HepG2 (cell line): ENCODE results near the gene ABHD13. TPM values are rescaled to one million over a fixed set of nuclear protein-coding genes. Genes with fewer than 3 reads are reported as not detected.

Source experiments
- ATAC-seq: fragments of 200-7000 bp; cut with Tn5 transposase; 3 replicates; pipeline ENCODE4 v1.9.1; 2020; ENCODE audit warnings: mild to moderate bottlenecking, moderate library complexity
- BruUV-seq: library from RNA; stranded (reverse); fragments of 400-500 nt; replicated peaks from 2 replicates; lab custom pipeline; 2021; lab: Mats Ljungman, UMichigan
- CTCF ChIA-PET: fragments of 300-600 bp; formaldehyde crosslinking; extraction: SDS; loops from one replicate; lab custom pipeline; 2021; ENCODE audit warnings: low total read pairs, inconsistent platforms, low intra/inter-chr PET ratio; lab: Yijun Ruan, JAX
- POLR2A ChIA-PET: fragments of 350-600 bp; sonication (Branson Sonifier 250); formaldehyde crosslinking; loops from one replicate; lab custom pipeline; 2020; ENCODE audit warnings: antibody characterized with exemption, inconsistent platforms; lab: Yijun Ruan, JAX
- DNase-seq: peaks from one replicate; pipeline ENCODE4 v3.0.0-alpha.2; 2015; ENCODE audit warnings: low spot score
- FAIRE-seq: peaks from 3 replicates; lab custom pipeline; 2011; peaks lifted over from hg19 to GRCh38; lab: Jason Lieb, UNC
- H2AFZ ChIP-seq: one replicate; pipeline ENCODE4 v1.6.1; 2011; ENCODE audit warnings: low read length, inconsistent platforms
- H3K27ac ChIP-seq: fragments of 300-600 bp; 3 replicates; pipeline ENCODE4 v1.8.0; 2011; ENCODE audit warnings: mixed run types, mild to moderate bottlenecking, mixed read lengths, low read length, inconsistent platforms; ENCODE audit not compliant: insufficient read depth; ENCODE audit errors: extremely low read length
- H3K27me3 ChIP-seq, 2 experiments: fragments of 200-600 bp in 1 of 2; 2 replicates in 1 of 2; 3 replicates in 1 of 2; pipeline versions ENCODE4 v1.6.0 to v1.8.0; 2011; ENCODE audit warnings: low read length in 2 of 2, mild to moderate bottlenecking in 2 of 2, moderate library complexity in 2 of 2, inconsistent platforms in 1 of 2; ENCODE audit not compliant: insufficient read depth in 2 of 2, control insufficient read depth in 1 of 2
- H3K36me3 ChIP-seq, 2 experiments: fragments of 200-600 bp in 1 of 2; replicated peaks in 1 of 2; 2 replicates in 1 of 2; 3 replicates in 1 of 2; pipeline versions ENCODE4 v1.5.1 to v1.8.0; 2011; ENCODE audit warnings: low read length in 2 of 2, inconsistent platforms in 1 of 2; ENCODE audit not compliant: insufficient read depth in 2 of 2, control insufficient read depth in 1 of 2
- H3K4me1 ChIP-seq: 2 replicates; pipeline ENCODE4 v1.5.1; 2012; ENCODE audit warnings: low read length, inconsistent platforms; ENCODE audit not compliant: insufficient read depth
- H3K4me2 ChIP-seq: 2 replicates; pipeline ENCODE4 v1.6.0; 2011; ENCODE audit warnings: low read depth, low read length, inconsistent platforms
- H3K4me3 ChIP-seq, 3 experiments: fragments of 200-600 bp in 1 of 3; sonication (generic), shearing (Covaris generic) in 1 of 3; replicated peaks in 1 of 3; 2 replicates each; pipeline ENCODE4 v1.5.1; 2011 to 2016; ENCODE audit warnings: low read length in 3 of 3, inconsistent platforms in 2 of 3, low read depth in 2 of 3, mild to moderate bottlenecking in 2 of 3, control low read depth in 1 of 3, mixed read lengths in 1 of 3; ENCODE audit not compliant: insufficient read depth in 1 of 3
- H3K79me2 ChIP-seq: one replicate; pipeline ENCODE4 v1.6.1; 2011; ENCODE audit warnings: low read length, inconsistent platforms; ENCODE audit not compliant: insufficient read depth
- H3K9ac ChIP-seq: 2 replicates; pipeline ENCODE4 v1.6.0; 2011; ENCODE audit warnings: mild to moderate bottlenecking, low read depth, low read length, inconsistent platforms; ENCODE audit not compliant: insufficient read depth
- H3K9me3 ChIP-seq: 2 replicates; pipeline ENCODE4 v1.5.1; 2012; ENCODE audit warnings: mild to moderate bottlenecking, low read length
- H4K20me1 ChIP-seq: 2 replicates; pipeline ENCODE4 v1.6.0; 2011; ENCODE audit warnings: inconsistent platforms, mild to moderate bottlenecking, low read length, moderate library complexity; ENCODE audit not compliant: insufficient read depth
- SSRP1 ChIP-seq: IDR thresholded peaks from 2 replicates; pipeline ENCODE4 v1.6.1; 2016; ENCODE audit warnings: control low read depth
- STAT6 ChIP-seq: sonication (generic); formaldehyde crosslinking; IDR thresholded peaks from 2 replicates; pipeline ENCODE4 v1.4.0; 2020; ENCODE audit warnings: missing genetic modification reagents, mild to moderate bottlenecking, borderline replicate concordance
- ZNF547 ChIP-seq: sonication (generic); formaldehyde crosslinking; IDR thresholded peaks from 2 replicates; pipeline ENCODE4 v1.5.1; 2020; ENCODE audit warnings: mild to moderate bottlenecking, missing genetic modification reagents
- ZNF691 ChIP-seq: sonication (generic); formaldehyde crosslinking; IDR thresholded peaks from 2 replicates; pipeline ENCODE4 v1.4.0; 2020; ENCODE audit warnings: missing genetic modification reagents, low read depth, mild to moderate bottlenecking, borderline replicate concordance
- WGBS: methylation state at CpG from one replicate; pipeline ENCODE4 v1.1.6; 2017; ENCODE audit warnings: low lambda C conversion rate; 5-methylcytosine and 5-hydroxymethylcytosine counted together
- in situ Hi-C: cut with HindIII; loops from 2 replicates; pipeline ENCODE4 v1.10.0; 2017; ENCODE audit warnings: low pct_unique_long_range_greater_than_20kb; ENCODE audit not compliant: extremely low pct_ligation_motif_present
- intact Hi-C: fragments of 100-400 bp; cut with micrococcal nuclease; formaldehyde crosslinking; loops from one replicate; pipeline ENCODE4 v1.10.0; 2022; ENCODE audit not compliant: unreplicated experiment
- polyA plus RNA-seq, 8 experiments: library from polyadenylated mRNA; depleted of rRNA in 3 of 8; stranded (reverse) in 7 of 8; unstranded in 1 of 8; fragments of >200 nt; fragmentation: Illumina TruSeq in 4 of 8; extraction: Trizol in 4 of 8; gene quantifications; 2 replicates each; pipeline versions ENCODE4 v1.2.1 to v1.2.3, GENCODE V29; 2011 to 2016; ENCODE audit warnings: low read depth in 4 of 8, missing spikeins in 1 of 8, mixed read lengths in 1 of 8; ENCODE audit not compliant: insufficient read depth in 1 of 8
- total RNA-seq, 5 experiments: library from RNA; depleted of rRNA; stranded (reverse); fragments of >200 nt; fragmentation: Illumina TruSeq; extraction: Trizol; gene quantifications; 2 replicates each; pipeline ENCODE4 v1.2.3, GENCODE V29; 2016; ENCODE audit warnings: low read depth in 1 of 5
- TF ChIP-seq, protein P1 (sequence below): sonication (generic); formaldehyde crosslinking; IDR thresholded peaks from 2 replicates; pipeline ENCODE4 v1.4.0; 2020; ENCODE audit warnings: missing genetic modification reagents
- TF ChIP-seq, protein P2 (sequence below): sonication (generic); formaldehyde crosslinking; IDR thresholded peaks from 2 replicates; pipeline ENCODE4 v1.4.0; 2020; ENCODE audit warnings: low read depth, mild to moderate bottlenecking, missing genetic modification reagents
- TF ChIP-seq, protein P3 (sequence below): sonication (generic); formaldehyde crosslinking; IDR thresholded peaks from 2 replicates; pipeline ENCODE4 v1.4.0; 2020; ENCODE audit warnings: mild to moderate bottlenecking, missing genetic modification reagents, borderline replicate concordance

ABHD13 gene
- total and polyA plus RNA-seq, 2 of the 13 experiments (the other 11 are each of a cell fraction or from before 2014, with no cell fraction given), result 4.3 to 6.2 TPM

DNA sequence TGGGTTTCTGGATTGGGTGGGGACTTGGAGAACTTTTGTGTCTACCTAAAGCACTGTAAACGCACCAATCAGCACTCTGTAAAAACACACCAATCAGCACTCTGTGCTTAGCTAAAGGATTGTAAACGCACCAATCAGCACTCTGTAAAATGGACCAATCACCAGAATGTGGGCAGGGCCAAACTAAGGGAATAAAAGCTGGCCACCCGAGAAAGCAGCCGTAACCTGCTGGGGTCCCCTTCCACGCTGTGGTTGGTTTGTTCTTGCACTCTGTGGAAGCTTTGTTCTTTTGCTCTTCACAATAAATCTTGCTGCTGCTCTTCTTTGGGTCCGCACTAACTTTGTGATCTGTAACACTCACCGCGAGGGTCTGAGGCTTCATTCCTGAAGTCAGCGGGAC is 40.1 kb upstream of the ABHD13 start:
- intact Hi-C loops (loop anchor here (5.0 kb wide), 1 partner anchor 39 kb away; the partner anchor contains the start of genes ABHD13 and LIG4), in situ Hi-C loops (no loop called here)
- ATAC-seq (no peak), DNase-seq (no peak), FAIRE-seq (no peak)
- Histone ChIP-seq H3K27me3 (no peaks in the 10 kb centered on the region), H3K79me2 (no peaks in the 10 kb centered on the region), H3K36me3 (no peaks in the 10 kb centered on the region), H3K4me1 (no peaks in the 10 kb centered on the region), H2AFZ (no peak overlapping the region), H3K27ac (no peak overlapping the region), H4K20me1 (no peaks in the 10 kb centered on the region), H3K4me2 (no peak overlapping the region), H3K9ac (no peak overlapping the region), H3K9me3 (no peaks in the 10 kb centered on the region), H3K4me3 (no peak overlapping the region)
- POLR2A ChIA-PET, result no interaction called here
- WGBS, result 59% methylated on average over 8 of the region's 9 CpGs
- CTCF ChIA-PET, result no interaction called here
- BruUV-seq, result no TSS peak
- TF ChIP-seq, protein P1, sequence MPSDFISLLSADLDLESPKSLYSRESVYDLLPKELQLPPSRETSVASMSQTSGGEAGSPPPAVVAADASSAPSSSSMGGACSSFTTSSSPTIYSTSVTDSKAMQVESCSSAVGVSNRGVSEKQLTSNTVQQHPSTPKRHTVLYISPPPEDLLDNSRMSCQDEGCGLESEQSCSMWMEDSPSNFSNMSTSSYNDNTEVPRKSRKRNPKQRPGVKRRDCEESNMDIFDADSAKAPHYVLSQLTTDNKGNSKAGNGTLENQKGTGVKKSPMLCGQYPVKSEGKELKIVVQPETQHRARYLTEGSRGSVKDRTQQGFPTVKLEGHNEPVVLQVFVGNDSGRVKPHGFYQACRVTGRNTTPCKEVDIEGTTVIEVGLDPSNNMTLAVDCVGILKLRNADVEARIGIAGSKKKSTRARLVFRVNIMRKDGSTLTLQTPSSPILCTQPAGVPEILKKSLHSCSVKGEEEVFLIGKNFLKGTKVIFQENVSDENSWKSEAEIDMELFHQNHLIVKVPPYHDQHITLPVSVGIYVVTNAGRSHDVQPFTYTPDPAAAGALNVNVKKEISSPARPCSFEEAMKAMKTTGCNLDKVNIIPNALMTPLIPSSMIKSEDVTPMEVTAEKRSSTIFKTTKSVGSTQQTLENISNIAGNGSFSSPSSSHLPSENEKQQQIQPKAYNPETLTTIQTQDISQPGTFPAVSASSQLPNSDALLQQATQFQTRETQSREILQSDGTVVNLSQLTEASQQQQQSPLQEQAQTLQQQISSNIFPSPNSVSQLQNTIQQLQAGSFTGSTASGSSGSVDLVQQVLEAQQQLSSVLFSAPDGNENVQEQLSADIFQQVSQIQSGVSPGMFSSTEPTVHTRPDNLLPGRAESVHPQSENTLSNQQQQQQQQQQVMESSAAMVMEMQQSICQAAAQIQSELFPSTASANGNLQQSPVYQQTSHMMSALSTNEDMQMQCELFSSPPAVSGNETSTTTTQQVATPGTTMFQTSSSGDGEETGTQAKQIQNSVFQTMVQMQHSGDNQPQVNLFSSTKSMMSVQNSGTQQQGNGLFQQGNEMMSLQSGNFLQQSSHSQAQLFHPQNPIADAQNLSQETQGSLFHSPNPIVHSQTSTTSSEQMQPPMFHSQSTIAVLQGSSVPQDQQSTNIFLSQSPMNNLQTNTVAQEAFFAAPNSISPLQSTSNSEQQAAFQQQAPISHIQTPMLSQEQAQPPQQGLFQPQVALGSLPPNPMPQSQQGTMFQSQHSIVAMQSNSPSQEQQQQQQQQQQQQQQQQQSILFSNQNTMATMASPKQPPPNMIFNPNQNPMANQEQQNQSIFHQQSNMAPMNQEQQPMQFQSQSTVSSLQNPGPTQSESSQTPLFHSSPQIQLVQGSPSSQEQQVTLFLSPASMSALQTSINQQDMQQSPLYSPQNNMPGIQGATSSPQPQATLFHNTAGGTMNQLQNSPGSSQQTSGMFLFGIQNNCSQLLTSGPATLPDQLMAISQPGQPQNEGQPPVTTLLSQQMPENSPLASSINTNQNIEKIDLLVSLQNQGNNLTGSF (CRISPR knock-in tag), result no peak
- TF ChIP-seq STAT6 (CRISPR knock-in tag) (no peak), ZNF547 (CRISPR knock-in tag) (no peak), ZNF691 (CRISPR knock-in tag) (no peak), SSRP1 (no peak)
- TF ChIP-seq, protein P2, sequence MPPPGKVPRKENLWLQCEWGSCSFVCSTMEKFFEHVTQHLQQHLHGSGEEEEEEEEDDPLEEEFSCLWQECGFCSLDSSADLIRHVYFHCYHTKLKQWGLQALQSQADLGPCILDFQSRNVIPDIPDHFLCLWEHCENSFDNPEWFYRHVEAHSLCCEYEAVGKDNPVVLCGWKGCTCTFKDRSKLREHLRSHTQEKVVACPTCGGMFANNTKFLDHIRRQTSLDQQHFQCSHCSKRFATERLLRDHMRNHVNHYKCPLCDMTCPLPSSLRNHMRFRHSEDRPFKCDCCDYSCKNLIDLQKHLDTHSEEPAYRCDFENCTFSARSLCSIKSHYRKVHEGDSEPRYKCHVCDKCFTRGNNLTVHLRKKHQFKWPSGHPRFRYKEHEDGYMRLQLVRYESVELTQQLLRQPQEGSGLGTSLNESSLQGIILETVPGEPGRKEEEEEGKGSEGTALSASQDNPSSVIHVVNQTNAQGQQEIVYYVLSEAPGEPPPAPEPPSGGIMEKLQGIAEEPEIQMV (CRISPR knock-in tag), result no peak
- TF ChIP-seq, protein P3, sequence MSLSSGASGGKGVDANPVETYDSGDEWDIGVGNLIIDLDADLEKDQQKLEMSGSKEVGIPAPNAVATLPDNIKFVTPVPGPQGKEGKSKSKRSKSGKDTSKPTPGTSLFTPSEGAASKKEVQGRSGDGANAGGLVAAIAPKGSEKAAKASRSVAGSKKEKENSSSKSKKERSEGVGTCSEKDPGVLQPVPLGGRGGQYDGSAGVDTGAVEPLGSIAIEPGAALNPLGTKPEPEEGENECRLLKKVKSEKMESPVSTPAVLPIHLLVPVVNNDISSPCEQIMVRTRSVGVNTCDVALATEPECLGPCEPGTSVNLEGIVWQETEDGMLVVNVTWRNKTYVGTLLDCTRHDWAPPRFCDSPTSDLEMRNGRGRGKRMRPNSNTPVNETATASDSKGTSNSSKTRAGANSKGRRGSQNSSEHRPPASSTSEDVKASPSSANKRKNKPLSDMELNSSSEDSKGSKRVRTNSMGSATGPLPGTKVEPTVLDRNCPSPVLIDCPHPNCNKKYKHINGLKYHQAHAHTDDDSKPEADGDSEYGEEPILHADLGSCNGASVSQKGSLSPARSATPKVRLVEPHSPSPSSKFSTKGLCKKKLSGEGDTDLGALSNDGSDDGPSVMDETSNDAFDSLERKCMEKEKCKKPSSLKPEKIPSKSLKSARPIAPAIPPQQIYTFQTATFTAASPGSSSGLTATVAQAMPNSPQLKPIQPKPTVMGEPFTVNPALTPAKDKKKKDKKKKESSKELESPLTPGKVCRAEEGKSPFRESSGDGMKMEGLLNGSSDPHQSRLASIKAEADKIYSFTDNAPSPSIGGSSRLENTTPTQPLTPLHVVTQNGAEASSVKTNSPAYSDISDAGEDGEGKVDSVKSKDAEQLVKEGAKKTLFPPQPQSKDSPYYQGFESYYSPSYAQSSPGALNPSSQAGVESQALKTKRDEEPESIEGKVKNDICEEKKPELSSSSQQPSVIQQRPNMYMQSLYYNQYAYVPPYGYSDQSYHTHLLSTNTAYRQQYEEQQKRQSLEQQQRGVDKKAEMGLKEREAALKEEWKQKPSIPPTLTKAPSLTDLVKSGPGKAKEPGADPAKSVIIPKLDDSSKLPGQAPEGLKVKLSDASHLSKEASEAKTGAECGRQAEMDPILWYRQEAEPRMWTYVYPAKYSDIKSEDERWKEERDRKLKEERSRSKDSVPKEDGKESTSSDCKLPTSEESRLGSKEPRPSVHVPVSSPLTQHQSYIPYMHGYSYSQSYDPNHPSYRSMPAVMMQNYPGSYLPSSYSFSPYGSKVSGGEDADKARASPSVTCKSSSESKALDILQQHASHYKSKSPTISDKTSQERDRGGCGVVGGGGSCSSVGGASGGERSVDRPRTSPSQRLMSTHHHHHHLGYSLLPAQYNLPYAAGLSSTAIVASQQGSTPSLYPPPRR (CRISPR knock-in tag), result no peak
